ENCODE data around the gene WWC1. TPM values are rescaled to one million over a fixed set of nuclear protein-coding genes. Genes with fewer than 3 reads are reported as not detected.

The WWC1 gene
- total RNA-seq, 1 donor from 2014 or later, result 2.2 TPM

DNA sequence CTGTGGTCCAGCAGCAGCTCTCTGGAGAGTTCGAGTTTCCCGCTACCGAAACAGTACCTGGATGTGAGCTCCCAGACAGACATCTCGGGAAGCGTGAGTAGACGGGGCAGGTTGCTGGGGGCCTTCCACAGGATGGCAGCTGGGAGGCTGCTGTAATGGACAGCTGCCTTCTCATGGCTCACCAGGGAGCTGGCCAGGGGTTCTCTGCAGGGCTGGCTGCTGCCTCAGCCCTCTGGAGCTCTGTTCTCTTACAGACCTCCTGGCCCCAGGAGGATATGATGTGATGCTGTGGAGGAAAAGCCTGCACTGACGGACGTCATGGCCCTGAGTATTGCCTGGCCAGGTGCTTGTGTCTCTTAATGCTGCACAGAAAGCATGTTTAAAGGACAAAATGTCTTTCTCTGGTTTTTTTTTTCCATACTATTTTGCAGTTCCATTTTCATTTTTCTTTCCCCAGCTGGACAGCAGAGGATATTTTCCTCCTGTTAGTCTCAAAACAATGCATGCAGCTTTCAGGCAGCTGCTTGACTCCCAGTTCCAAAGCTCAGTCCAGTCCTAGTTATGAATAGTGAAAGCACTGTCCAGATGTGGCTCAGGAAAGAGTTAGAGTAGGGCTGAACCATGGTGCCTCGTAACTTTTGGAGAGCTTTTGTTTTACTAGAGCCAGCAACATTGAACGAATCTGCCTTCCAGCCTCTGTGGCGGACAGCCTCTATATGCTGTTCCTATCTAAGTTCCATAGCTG is 117.3 kb downstream of the WWC1 start:
- peak overlapping the region; percentile 9 for H3K27ac ChIP-seq (replicated peaks)

DNA sequence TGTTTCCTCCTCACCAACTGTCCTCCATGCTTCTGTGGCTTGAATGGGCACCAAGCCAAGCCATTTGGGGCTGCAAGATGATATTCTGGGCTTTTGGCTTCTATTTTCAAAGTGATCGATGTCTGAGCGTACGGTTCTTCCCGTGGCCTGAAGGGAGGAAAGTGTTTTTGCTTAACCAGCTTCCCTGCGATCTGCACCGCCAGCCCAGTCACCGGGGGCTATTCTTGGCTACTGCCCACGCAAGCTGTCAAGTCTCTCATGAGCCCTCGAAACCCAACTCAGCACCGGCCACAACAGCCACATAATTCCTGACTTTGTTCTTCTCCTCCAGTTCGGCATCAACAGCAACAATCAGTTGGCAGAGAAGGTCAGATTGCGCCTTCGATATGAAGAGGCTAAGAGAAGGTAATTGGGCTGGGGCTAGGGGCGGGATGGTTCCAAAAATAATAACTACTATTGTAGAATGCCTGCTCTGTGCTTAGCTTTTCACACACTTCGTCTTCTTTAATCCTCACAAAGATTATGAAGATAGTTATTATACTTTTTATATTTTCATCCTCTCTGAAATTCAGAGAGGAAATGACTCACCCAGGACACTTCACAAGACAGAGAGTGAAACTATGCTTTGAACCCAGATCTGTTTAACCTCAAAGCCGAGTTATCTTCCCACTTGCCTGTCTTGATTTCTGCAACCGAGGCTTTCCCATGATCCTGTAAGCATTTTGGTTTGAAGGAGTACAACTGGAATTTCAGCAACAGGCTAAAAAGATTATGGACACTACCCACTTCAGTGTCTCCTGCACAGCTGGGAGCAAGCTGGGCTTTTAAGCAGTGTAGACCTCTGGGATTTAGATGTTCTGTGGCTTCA is 118.4 kb downstream of the WWC1 start:
- DNase-seq, result no peak
- H3K4me1 ChIP-seq, result peaks cover 12% of the 10 kb centered on the region
- H3K27me3 ChIP-seq (ENCODE audit: low read depth), result no peaks in the 10 kb centered on the region
- peak overlapping the region; percentile 6 for H3K4me3 ChIP-seq
- no peaks in the 10 kb centered on the region for H3K9me3 ChIP-seq (replicated peaks)
- intact Hi-C loops (cut with micrococcal nuclease), result no loop called here
- H3K27ac ChIP-seq (replicated peaks), result peak overlapping the region; percentile 9
- TF ChIP-seq, protein P1, sequence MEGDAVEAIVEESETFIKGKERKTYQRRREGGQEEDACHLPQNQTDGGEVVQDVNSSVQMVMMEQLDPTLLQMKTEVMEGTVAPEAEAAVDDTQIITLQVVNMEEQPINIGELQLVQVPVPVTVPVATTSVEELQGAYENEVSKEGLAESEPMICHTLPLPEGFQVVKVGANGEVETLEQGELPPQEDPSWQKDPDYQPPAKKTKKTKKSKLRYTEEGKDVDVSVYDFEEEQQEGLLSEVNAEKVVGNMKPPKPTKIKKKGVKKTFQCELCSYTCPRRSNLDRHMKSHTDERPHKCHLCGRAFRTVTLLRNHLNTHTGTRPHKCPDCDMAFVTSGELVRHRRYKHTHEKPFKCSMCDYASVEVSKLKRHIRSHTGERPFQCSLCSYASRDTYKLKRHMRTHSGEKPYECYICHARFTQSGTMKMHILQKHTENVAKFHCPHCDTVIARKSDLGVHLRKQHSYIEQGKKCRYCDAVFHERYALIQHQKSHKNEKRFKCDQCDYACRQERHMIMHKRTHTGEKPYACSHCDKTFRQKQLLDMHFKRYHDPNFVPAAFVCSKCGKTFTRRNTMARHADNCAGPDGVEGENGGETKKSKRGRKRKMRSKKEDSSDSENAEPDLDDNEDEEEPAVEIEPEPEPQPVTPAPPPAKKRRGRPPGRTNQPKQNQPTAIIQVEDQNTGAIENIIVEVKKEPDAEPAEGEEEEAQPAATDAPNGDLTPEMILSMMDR (IDR thresholded peaks at IDR 0.05; ENCODE audit: borderline replicate concordance), result no peak
- no peaks in the 10 kb centered on the region for H3K36me3 ChIP-seq

More for the DNA sequence above, 117.3 kb downstream of the WWC1 start:
- no peak for DNase-seq
- no peaks in the 10 kb centered on the region for H3K36me3 ChIP-seq
- H3K9me3 ChIP-seq (replicated peaks), result no peaks in the 10 kb centered on the region
- intact Hi-C loops (cut with micrococcal nuclease), result no loop called here
- H3K4me1 ChIP-seq, result peaks cover 21% of the 10 kb centered on the region
- TF ChIP-seq, protein P1 (IDR thresholded peaks at IDR 0.05; ENCODE audit: borderline replicate concordance), result no peak
- H3K4me3 ChIP-seq, result no peak overlapping the region
- H3K27me3 ChIP-seq (ENCODE audit: low read depth), result no peaks in the 10 kb centered on the region

DNA sequence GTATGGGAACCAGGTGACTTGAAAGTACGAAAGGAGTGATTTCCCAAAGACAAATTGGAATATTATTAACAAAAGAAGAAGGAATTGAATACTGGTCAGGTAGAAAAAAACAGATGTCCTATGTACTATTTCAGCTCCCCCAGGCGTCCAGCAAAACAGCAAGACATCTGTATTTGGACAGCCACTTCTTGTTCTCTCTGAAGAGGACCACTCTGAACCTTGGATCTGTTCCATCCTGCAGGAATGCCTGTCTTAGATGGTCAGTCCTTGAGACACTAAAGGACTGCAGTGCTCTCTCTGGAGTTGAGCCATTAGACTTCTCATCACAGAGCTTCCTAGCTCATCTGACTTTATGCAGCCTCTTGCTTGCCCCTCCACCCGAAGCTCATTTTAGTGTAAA is 120.4 kb downstream of the WWC1 start:
- Histone ChIP-seq H3K4me3 (no peak overlapping the region), H3K9me3 (replicated peaks) (no peaks in the 10 kb centered on the region), H3K27ac (replicated peaks) (no peak overlapping the region), H3K27me3 (ENCODE audit: low read depth) (no peaks in the 10 kb centered on the region), H3K4me1 (peaks cover 12% of the 10 kb centered on the region), H3K36me3 (no peaks in the 10 kb centered on the region)
- TF ChIP-seq, protein P1 (IDR thresholded peaks at IDR 0.05; ENCODE audit: borderline replicate concordance), result no peak
- no peak for DNase-seq
- intact Hi-C loops (cut with micrococcal nuclease), result no loop called here

DNA sequence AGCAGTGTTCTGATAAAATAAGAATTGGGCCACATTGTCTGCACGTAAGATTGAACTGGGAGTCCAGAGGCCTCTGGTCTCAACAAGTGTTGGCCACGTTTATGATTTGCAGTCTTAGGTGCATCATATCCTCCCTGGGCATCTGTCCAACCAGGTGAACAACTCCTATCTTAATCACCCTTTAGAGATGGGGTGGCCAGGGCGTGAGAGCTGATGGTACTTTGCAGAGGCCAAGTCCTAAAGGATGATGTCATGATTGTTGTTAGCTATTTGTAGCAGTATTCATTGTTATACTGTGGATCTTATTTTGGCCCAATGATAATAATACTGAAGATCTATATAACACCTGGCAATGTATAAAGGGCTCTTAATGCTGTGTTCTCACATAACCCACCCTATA is 121.6 kb downstream of the WWC1 start:
- Histone ChIP-seq H3K27me3 (ENCODE audit: low read depth) (no peaks in the 10 kb centered on the region), H3K4me3 (no peak overlapping the region)
- intact Hi-C loops (cut with micrococcal nuclease), result no loop called here

DNA sequence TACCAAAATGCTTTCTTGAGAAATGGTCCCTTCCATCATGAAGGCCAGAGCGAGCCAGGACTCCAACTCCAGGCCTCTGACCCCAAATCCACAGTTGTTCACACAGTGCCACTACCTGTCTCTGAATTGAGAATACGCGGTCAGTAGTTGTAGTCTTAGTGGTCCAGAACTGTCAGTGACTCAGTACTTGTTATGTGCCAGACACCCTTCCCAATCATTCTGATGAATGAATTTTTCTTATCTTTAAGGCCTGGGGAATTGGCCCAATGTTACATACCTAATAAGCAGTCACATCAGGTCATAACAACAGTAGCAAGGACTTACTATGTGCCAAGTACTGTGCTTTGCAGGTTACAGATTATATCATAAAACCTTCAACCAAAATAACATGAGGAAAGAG is 122.2 kb downstream of the WWC1 start:
- H3K4me1 ChIP-seq, result peaks cover 21% of the 10 kb centered on the region
- intact Hi-C loops (cut with micrococcal nuclease), result no loop called here

More for the DNA sequence above, 121.6 kb downstream of the WWC1 start:
- peaks cover 18% of the 10 kb centered on the region for H3K4me1 ChIP-seq
- H3K36me3 ChIP-seq, result no peaks in the 10 kb centered on the region
- TF ChIP-seq, protein P1 (IDR thresholded peaks at IDR 0.05; ENCODE audit: borderline replicate concordance), result no peak
- H3K27ac ChIP-seq (replicated peaks), result no peak overlapping the region
- H3K9me3 ChIP-seq (replicated peaks), result no peaks in the 10 kb centered on the region
- no peak for DNase-seq

More for the DNA sequence above, 122.2 kb downstream of the WWC1 start:
- Histone ChIP-seq H3K36me3 (no peaks in the 10 kb centered on the region), H3K27me3 (ENCODE audit: low read depth) (no peaks in the 10 kb centered on the region), H3K9me3 (replicated peaks) (no peaks in the 10 kb centered on the region), H3K27ac (replicated peaks) (no peak overlapping the region), H3K4me3 (no peak overlapping the region)
- no peak for DNase-seq
- TF ChIP-seq, protein P1 (IDR thresholded peaks at IDR 0.05; ENCODE audit: borderline replicate concordance), result no peak

Data from left ventricle myocardium inferior (tissue), 1 donor.